ENCODE results near the gene AHDC1. TPM values are rescaled to one million over a fixed set of nuclear protein-coding genes. Genes with fewer than 3 reads are reported as not detected.
"Not testable (repeated sequence)": the region's sequence is repeated elsewhere in the genome, so short reads cannot be mapped to it uniquely, and the experiment has no call there.

Gene AHDC1
- total RNA-seq, 1 donor from 2014 or later: 40.1 TPM

- Histone ChIP-seq H3K36me3 (peaks cover 15% of the 10 kb centered on the region), H3K4me3 (no peak overlapping the region), H3K9me3 (replicated peaks) (no peaks in the 10 kb centered on the region), H3K27ac (replicated peaks) (peak overlapping the region; percentile 89), H3K27me3 (ENCODE audit: low read depth) (no peaks in the 10 kb centered on the region), H3K4me1 (peaks cover 92% of the 10 kb centered on the region)
- intact Hi-C loops (cut with micrococcal nuclease): no loop called here
- TF ChIP-seq CTCF (IDR thresholded peaks at IDR 0.05; ENCODE audit: borderline replicate concordance): no peak
- DNase-seq: peak; percentile 14
These were observed 60.7 kb downstream of the AHDC1 start for GRCh38 chr1:27543284-27543683.

GRCh38 chr1:27542463-27543273, 61.3 kb downstream of the AHDC1 start:
- no peak overlapping the region for H3K4me3 ChIP-seq
- DNase-seq: peak; percentile 65
- no peaks in the 10 kb centered on the region for H3K27me3 ChIP-seq (ENCODE audit: low read depth)
- H3K9me3 ChIP-seq (replicated peaks): no peaks in the 10 kb centered on the region
- no peak for TF ChIP-seq CTCF (IDR thresholded peaks at IDR 0.05; ENCODE audit: borderline replicate concordance)
- H3K36me3 ChIP-seq: peaks cover 9% of the 10 kb centered on the region
- peaks cover 98% of the 10 kb centered on the region for H3K4me1 ChIP-seq
- peak overlapping the region; percentile 89 for H3K27ac ChIP-seq (replicated peaks)
- intact Hi-C loops (cut with micrococcal nuclease): no loop called here

- intact Hi-C loops (cut with micrococcal nuclease): no loop called here
These were observed 63.8 kb downstream of the AHDC1 start for GRCh38 chr1:27539901-27540861.

GRCh38 chr1:27538793-27539192, 65.2 kb downstream of the AHDC1 start:
- intact Hi-C loops (cut with micrococcal nuclease): no loop called here
- no peak for TF ChIP-seq CTCF (IDR thresholded peaks at IDR 0.05; ENCODE audit: borderline replicate concordance)
- H3K36me3 ChIP-seq: peaks cover 13% of the 10 kb centered on the region
- no peaks in the 10 kb centered on the region for H3K9me3 ChIP-seq (replicated peaks)
- peaks cover 90% of the 10 kb centered on the region for H3K4me1 ChIP-seq
- H3K27ac ChIP-seq (replicated peaks): peak overlapping the region; percentile 89
- DNase-seq: no peak
- H3K4me3 ChIP-seq: no peak overlapping the region
- H3K27me3 ChIP-seq (ENCODE audit: low read depth): no peaks in the 10 kb centered on the region

More at GRCh38 chr1:27539901-27540861, 63.8 kb downstream of the AHDC1 start:
- Histone ChIP-seq H3K27ac (replicated peaks) (peak overlapping the region; percentile 89), H3K27me3 (ENCODE audit: low read depth) (no peaks in the 10 kb centered on the region), H3K36me3 (peaks cover under 1% of the 10 kb centered on the region), H3K9me3 (replicated peaks) (no peaks in the 10 kb centered on the region), H3K4me3 (no peak overlapping the region), H3K4me1 (peaks cover 98% of the 10 kb centered on the region)
- DNase-seq: no peak
- no peak for TF ChIP-seq CTCF (IDR thresholded peaks at IDR 0.05; ENCODE audit: borderline replicate concordance)

- H3K4me3 ChIP-seq; DNase-seq; H3K27me3 ChIP-seq (ENCODE audit: low read depth); H3K9me3 ChIP-seq (replicated peaks); intact Hi-C loops (cut with micrococcal nuclease): not testable (repeated sequence)
- H3K27ac ChIP-seq (replicated peaks): peak overlapping the region; percentile 89
- peaks cover 85% of the 10 kb centered on the region for H3K4me1 ChIP-seq
- peaks cover 18% of the 10 kb centered on the region for H3K36me3 ChIP-seq
These were observed 65.7 kb downstream of the AHDC1 start for GRCh38 chr1:27538305-27538676.

All from left ventricle myocardium inferior (tissue), 1 donor.